Neuron (in vitro differentiated cells): ENCODE data around the gene SLCO4A1.

ENCODE experiments used
- H2AFZ ChIP-seq: one replicate; pipeline ENCODE4 v1.6.1; 2013; ENCODE audit warnings: low read depth, mild to moderate bottlenecking, inconsistent platforms, low read length, moderate library complexity
- H3K27me3 ChIP-seq: one replicate; pipeline ENCODE4 v1.6.1; 2013; ENCODE audit warnings: low read length; ENCODE audit not compliant: insufficient read depth
- H3K36me3 ChIP-seq: one replicate; pipeline ENCODE4 v1.6.1; 2013; ENCODE audit warnings: low read length; ENCODE audit not compliant: insufficient read depth
- H3K4me1 ChIP-seq: one replicate; pipeline ENCODE4 v1.6.1; 2013; ENCODE audit warnings: low read length; ENCODE audit not compliant: insufficient read depth
- H3K4me3 ChIP-seq: 2 replicates; pipeline ENCODE4 v1.5.1; 2013; ENCODE audit warnings: mild to moderate bottlenecking, low read length, moderate library complexity
- H3K9me3 ChIP-seq: one replicate; pipeline ENCODE4 v1.6.1; 2013; ENCODE audit warnings: low read length

Gene SLCO4A1

DNA sequence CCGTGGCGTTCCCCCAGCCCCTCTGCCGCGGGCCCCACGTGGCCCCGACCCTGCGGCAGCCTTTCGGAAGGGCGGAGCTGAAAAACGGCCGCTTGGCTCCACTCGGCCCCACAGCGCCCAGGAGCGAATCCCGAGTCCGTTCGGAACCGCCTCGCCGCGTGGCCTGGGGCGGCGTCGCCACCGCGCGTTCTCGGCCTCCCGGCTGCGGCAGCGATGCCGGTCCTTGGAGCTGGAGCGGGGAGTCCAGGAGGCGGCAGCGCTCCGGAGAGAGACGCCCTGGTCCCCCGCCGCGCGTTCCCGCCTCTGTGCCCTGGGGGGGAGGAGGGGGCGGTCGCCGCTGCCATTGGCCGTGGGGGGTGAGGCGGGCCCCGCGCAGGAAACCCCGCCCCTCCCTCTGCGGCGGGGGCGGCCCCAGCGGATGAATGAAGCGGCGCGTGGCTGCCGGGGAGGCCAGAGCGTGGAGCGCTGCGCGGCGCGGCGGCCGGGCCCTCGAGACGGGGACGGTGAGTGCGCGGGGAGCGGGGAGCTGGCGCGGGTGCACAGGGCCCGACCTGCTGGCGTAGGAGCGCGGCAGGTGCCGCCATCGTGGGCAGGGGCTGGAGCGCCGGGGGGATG is at the start of gene SLCO4A1:
Gene SLCO4A1, plus strand, starts transcription at position 453 of the 615 bp plus-strand sequence. CDS start 13,952 bp downstream, outside the sequence.
- Histone ChIP-seq H3K27me3 (peaks cover 92% of the 10 kb centered on the region), H3K4me3 (no peak within 1 kb of the TSS), H2AFZ (no peak within 1 kb of the TSS), H3K9me3 (no peaks in the 10 kb centered on the region), H3K4me1 (no peaks in the 10 kb centered on the region), H3K36me3 (no peaks in the 10 kb centered on the region)

GRCh38 chr20:62592506-62593177 is 49.7 kb upstream of the SLCO4A1 start:
- Histone ChIP-seq H3K9me3 (no peaks in the 10 kb centered on the region), H3K4me3 (no peak overlapping the region), H2AFZ (no peak overlapping the region), H3K27me3 (peaks cover 51% of the 10 kb centered on the region), H3K36me3 (no peaks in the 10 kb centered on the region), H3K4me1 (no peaks in the 10 kb centered on the region)

- Histone ChIP-seq H3K9me3 (peaks cover 1% of the 10 kb centered on the region), H3K27me3 (peaks cover 44% of the 10 kb centered on the region), H3K4me3 (no peak overlapping the region), H3K4me1 (no peaks in the 10 kb centered on the region), H3K36me3 (no peaks in the 10 kb centered on the region), H2AFZ (no peak overlapping the region)
Measured at GRCh38 chr20:62593616-62594015, 48.7 kb upstream of the SLCO4A1 start.

GRCh38 chr20:62595069-62595468 is 47.2 kb upstream of the SLCO4A1 start:
- Histone ChIP-seq H3K36me3 (no peaks in the 10 kb centered on the region), H3K9me3 (peaks cover 3% of the 10 kb centered on the region), H3K4me1 (no peaks in the 10 kb centered on the region), H3K27me3 (peaks cover 32% of the 10 kb centered on the region), H2AFZ (no peak overlapping the region), H3K4me3 (no peak overlapping the region)

GRCh38 chr20:62595491-62595890 is 46.8 kb upstream of the SLCO4A1 start:
- Histone ChIP-seq H3K4me1 (no peaks in the 10 kb centered on the region), H3K4me3 (no peak overlapping the region), H3K36me3 (no peaks in the 10 kb centered on the region), H3K27me3 (peaks cover 27% of the 10 kb centered on the region), H3K9me3 (peaks cover 3% of the 10 kb centered on the region), H2AFZ (no peak overlapping the region)

GRCh38 chr20:62596486-62596885 is 45.8 kb upstream of the SLCO4A1 start:
- no peaks in the 10 kb centered on the region for H3K4me1 ChIP-seq
- peaks cover 3% of the 10 kb centered on the region for H3K9me3 ChIP-seq
- no peaks in the 10 kb centered on the region for H3K36me3 ChIP-seq
- no peak overlapping the region for H2AFZ ChIP-seq
- no peak overlapping the region for H3K4me3 ChIP-seq
- H3K27me3 ChIP-seq, result peaks cover 19% of the 10 kb centered on the region

- Histone ChIP-seq H2AFZ (no peak overlapping the region), H3K27me3 (peaks cover 16% of the 10 kb centered on the region), H3K9me3 (peaks cover 3% of the 10 kb centered on the region), H3K4me3 (no peak overlapping the region), H3K36me3 (no peaks in the 10 kb centered on the region), H3K4me1 (no peaks in the 10 kb centered on the region)
Measured at GRCh38 chr20:62596921-62597320, 45.4 kb upstream of the SLCO4A1 start.

DNA sequence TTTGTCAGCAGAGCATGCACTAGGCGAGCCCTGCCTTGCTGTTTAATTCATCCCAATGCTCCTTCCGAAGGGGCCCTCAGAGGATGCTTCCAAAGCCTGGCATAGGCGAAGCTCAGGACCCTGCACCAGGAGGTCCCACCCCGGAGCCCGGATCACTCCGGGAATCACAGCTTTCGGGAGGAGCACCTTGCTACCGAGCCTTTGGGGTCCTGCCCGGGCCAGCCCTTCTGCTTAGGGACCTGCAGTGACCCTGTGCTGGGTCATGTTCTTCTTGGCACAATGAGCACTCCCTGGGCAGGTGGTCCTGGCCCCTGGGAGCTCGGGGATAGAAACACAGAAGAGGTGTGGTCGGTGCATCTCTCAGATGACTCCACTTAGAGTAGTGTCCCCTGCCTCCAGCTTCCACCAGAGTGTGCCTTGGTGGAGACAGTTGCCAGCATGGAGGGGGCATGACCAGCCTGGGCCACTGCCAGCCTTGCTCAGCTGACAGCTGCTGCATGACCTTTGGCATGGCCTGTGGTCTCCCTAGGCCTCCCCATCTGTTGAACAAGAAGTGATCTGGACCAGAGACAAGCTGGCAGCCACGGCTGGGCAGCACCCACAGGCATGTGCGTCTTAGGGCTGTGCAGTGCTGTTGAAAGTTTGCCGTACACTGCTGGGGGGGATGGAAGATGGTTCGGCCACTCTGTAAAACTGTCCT is 44.7 kb upstream of the SLCO4A1 start:
- H3K27me3 ChIP-seq, result peaks cover 16% of the 10 kb centered on the region
- H3K36me3 ChIP-seq, result no peaks in the 10 kb centered on the region
- no peak overlapping the region for H2AFZ ChIP-seq

GRCh38 chr20:62598761-62599194 is 43.5 kb upstream of the SLCO4A1 start:
- no peak overlapping the region for H3K4me3 ChIP-seq
- H3K9me3 ChIP-seq, result peaks cover 3% of the 10 kb centered on the region
- H3K27me3 ChIP-seq, result peaks cover 23% of the 10 kb centered on the region
- H2AFZ ChIP-seq, result no peak overlapping the region
- H3K4me1 ChIP-seq, result no peaks in the 10 kb centered on the region
- no peaks in the 10 kb centered on the region for H3K36me3 ChIP-seq

More for the DNA sequence above, 44.7 kb upstream of the SLCO4A1 start:
- H3K4me3 ChIP-seq, result no peak overlapping the region
- no peaks in the 10 kb centered on the region for H3K4me1 ChIP-seq
- peaks cover 3% of the 10 kb centered on the region for H3K9me3 ChIP-seq

DNA sequence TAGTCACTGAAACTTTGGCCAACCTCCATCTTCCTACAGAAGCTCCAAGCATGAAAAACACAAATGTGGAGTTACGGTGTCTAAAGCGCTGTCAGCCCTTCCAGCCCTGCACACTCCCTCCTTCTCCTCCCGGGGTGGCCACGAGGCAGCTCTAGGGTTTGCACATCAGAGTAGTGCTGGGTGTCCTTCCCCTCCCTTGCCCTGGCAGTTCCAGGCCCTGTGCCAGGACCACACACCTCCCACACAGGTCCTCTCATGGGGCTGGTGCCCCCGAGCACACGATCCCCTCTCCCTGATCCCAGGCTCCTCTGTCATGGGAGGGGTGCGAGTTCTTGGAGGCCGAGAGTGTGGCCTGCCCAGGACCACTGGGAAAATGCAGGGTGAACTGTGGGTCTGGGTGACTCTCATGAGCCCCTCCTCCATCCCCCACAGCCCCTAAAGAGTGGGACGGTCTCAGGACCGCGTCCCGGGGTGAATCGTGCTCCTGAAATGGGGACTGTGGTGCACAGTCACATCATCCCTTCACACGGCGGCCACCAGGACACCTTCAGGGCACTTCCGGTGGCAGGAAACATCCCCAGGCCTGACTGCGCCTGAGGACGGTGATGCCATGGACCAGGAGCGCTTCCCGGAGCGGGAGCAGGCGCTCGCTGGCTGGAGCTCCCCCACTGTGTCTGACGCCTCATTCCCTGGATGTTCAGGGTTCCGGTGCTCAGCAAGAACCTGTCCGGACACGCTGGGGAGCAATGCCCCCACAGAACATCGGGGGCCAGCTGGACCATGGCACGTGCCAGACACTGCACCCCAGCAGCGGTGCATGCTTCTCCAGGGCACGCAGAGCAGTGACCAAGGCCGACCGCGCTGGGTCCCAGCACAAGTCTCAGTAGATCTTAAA is 42.8 kb upstream of the SLCO4A1 start:
- peaks cover 3% of the 10 kb centered on the region for H3K9me3 ChIP-seq
- no peaks in the 10 kb centered on the region for H3K36me3 ChIP-seq
- H3K27me3 ChIP-seq, result peaks cover 27% of the 10 kb centered on the region
- no peak overlapping the region for H2AFZ ChIP-seq
- no peaks in the 10 kb centered on the region for H3K4me1 ChIP-seq
- no peak overlapping the region for H3K4me3 ChIP-seq

GRCh38 chr20:62601172-62601571 is 41.1 kb upstream of the SLCO4A1 start:
- peaks cover 35% of the 10 kb centered on the region for H3K27me3 ChIP-seq
- H3K4me3 ChIP-seq, result no peak overlapping the region
- H3K36me3 ChIP-seq, result no peaks in the 10 kb centered on the region
- H2AFZ ChIP-seq, result no peak overlapping the region
- no peaks in the 10 kb centered on the region for H3K4me1 ChIP-seq
- peaks cover 3% of the 10 kb centered on the region for H3K9me3 ChIP-seq

GRCh38 chr20:62601714-62602113 is 40.6 kb upstream of the SLCO4A1 start:
- Histone ChIP-seq H2AFZ (no peak overlapping the region), H3K9me3 (peaks cover 3% of the 10 kb centered on the region), H3K36me3 (no peaks in the 10 kb centered on the region), H3K4me3 (no peak overlapping the region), H3K4me1 (no peaks in the 10 kb centered on the region), H3K27me3 (peaks cover 32% of the 10 kb centered on the region)
